ENCODE results near the gene STAP1. TPM values are rescaled to one million over a fixed set of nuclear protein-coding genes. Genes with fewer than 3 reads are reported as not detected.

STAP1 gene
- total and polyA plus RNA-seq, 4 donors: 0.03 to 0.51 (median 0.29) TPM

DNA sequence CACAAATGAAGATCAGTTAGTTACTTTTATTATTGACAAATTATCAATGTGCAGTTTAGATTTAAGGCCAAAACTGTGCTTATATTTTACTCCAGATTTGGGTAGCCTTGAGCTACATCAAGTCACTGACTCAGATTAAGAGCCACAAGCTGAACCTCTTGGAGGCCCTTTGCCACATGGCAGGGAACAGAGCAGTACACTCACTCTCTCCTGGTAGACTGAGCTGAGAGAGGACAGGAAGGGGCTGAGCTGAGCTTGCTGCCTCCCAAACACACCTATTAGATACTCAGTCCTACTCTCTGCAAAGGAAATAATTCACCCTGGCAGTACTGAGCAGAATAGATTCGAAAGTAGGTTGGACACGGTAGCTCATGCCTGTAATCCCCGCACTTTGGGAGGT is 7.8 kb downstream of the STAP1 start:
- WGBS: 93% methylated on average over 3 of the region's 3 CpGs
- H3K27ac ChIP-seq (ENCODE audit: low read depth in 1 of 2, low read length in 2 of 2): no peak overlapping the region

DNA sequence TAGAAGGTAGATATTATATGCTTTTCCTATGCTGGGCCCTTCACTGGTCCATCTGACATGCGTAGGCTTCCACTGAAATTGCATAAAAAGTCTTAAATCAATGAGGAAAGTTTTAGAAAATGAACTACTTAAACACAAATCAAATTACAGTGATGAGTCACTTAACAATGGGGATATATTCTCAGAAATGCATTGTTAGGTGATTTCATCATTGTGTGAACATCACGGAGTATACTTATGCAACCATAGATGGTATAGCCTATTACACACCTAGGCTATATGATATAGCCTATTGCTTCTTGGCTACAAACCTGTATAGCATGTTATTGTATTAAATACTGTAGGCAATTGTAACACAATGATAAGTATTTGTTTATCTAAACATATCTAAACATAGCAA is 10.3 kb downstream of the STAP1 start:
- Histone ChIP-seq H3K36me3 (ENCODE audit: control insufficient read depth in 4 of 4, insufficient read depth in 3 of 4, low read depth in 1 of 4, low read length in 3 of 4) (no peaks in the 10 kb centered on the region), H3K4me1 (ENCODE audit: control insufficient read depth in 4 of 4, insufficient read depth in 4 of 4, low read length in 3 of 4) (no peaks in the 10 kb centered on the region), H3K27me3 (ENCODE audit: control insufficient read depth in 4 of 4, insufficient read depth in 4 of 4, low read length in 3 of 4) (no peaks in the 10 kb centered on the region), H3K27ac (ENCODE audit: low read depth in 1 of 2, low read length in 2 of 2) (no peak overlapping the region), H3K9me3 (ENCODE audit: control insufficient read depth in 4 of 4, low read length in 3 of 4) (no peaks in the 10 kb centered on the region), H3K4me3 (ENCODE audit: low read depth in 1 of 3, low read length in 3 of 3) (no peak overlapping the region), H3K9ac (ENCODE audit: low read depth in 1 of 2, low read length in 2 of 2) (no peak overlapping the region)
- DNase-seq (ENCODE audit: low spot score): no peak
- 92% methylated on average over 2 of the region's 2 CpGs for whole genome bisulfite sequencing
- TF ChIP-seq, protein P1, sequence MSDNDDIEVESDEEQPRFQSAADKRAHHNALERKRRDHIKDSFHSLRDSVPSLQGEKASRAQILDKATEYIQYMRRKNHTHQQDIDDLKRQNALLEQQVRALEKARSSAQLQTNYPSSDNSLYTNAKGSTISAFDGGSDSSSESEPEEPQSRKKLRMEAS (IDR thresholded peaks at IDR 0.05): no peak
- TF ChIP-seq, protein P2, sequence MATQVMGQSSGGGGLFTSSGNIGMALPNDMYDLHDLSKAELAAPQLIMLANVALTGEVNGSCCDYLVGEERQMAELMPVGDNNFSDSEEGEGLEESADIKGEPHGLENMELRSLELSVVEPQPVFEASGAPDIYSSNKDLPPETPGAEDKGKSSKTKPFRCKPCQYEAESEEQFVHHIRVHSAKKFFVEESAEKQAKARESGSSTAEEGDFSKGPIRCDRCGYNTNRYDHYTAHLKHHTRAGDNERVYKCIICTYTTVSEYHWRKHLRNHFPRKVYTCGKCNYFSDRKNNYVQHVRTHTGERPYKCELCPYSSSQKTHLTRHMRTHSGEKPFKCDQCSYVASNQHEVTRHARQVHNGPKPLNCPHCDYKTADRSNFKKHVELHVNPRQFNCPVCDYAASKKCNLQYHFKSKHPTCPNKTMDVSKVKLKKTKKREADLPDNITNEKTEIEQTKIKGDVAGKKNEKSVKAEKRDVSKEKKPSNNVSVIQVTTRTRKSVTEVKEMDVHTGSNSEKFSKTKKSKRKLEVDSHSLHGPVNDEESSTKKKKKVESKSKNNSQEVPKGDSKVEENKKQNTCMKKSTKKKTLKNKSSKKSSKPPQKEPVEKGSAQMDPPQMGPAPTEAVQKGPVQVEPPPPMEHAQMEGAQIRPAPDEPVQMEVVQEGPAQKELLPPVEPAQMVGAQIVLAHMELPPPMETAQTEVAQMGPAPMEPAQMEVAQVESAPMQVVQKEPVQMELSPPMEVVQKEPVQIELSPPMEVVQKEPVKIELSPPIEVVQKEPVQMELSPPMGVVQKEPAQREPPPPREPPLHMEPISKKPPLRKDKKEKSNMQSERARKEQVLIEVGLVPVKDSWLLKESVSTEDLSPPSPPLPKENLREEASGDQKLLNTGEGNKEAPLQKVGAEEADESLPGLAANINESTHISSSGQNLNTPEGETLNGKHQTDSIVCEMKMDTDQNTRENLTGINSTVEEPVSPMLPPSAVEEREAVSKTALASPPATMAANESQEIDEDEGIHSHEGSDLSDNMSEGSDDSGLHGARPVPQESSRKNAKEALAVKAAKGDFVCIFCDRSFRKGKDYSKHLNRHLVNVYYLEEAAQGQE (IDR thresholded peaks at IDR 0.05): no peak
- TF ChIP-seq HNF4G (IDR thresholded peaks at IDR 0.05): no peak
- no peak for TF ChIP-seq HNF4A (conservative IDR thresholded peaks at IDR 0.05)
- TF ChIP-seq, protein P3, sequence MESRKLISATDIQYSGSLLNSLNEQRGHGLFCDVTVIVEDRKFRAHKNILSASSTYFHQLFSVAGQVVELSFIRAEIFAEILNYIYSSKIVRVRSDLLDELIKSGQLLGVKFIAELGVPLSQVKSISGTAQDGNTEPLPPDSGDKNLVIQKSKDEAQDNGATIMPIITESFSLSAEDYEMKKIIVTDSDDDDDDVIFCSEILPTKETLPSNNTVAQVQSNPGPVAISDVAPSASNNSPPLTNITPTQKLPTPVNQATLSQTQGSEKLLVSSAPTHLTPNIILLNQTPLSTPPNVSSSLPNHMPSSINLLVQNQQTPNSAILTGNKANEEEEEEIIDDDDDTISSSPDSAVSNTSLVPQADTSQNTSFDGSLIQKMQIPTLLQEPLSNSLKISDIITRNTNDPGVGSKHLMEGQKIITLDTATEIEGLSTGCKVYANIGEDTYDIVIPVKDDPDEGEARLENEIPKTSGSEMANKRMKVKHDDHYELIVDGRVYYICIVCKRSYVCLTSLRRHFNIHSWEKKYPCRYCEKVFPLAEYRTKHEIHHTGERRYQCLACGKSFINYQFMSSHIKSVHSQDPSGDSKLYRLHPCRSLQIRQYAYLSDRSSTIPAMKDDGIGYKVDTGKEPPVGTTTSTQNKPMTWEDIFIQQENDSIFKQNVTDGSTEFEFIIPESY (IDR thresholded peaks at IDR 0.05): no peak
- TF ChIP-seq, protein P4, sequence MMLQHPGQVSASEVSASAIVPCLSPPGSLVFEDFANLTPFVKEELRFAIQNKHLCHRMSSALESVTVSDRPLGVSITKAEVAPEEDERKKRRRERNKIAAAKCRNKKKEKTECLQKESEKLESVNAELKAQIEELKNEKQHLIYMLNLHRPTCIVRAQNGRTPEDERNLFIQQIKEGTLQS (IDR thresholded peaks at IDR 0.05): no peak
- no peak for TF ChIP-seq SP1 (IDR thresholded peaks at IDR 0.05)
- TF ChIP-seq GABPA (IDR thresholded peaks at IDR 0.05 in 1 of 2, conservative IDR thresholded peaks at IDR 0.05 in 1 of 2): no peak
- TF ChIP-seq FOXA1 (IDR thresholded peaks at IDR 0.05): no peak
- TF ChIP-seq, protein P5, sequence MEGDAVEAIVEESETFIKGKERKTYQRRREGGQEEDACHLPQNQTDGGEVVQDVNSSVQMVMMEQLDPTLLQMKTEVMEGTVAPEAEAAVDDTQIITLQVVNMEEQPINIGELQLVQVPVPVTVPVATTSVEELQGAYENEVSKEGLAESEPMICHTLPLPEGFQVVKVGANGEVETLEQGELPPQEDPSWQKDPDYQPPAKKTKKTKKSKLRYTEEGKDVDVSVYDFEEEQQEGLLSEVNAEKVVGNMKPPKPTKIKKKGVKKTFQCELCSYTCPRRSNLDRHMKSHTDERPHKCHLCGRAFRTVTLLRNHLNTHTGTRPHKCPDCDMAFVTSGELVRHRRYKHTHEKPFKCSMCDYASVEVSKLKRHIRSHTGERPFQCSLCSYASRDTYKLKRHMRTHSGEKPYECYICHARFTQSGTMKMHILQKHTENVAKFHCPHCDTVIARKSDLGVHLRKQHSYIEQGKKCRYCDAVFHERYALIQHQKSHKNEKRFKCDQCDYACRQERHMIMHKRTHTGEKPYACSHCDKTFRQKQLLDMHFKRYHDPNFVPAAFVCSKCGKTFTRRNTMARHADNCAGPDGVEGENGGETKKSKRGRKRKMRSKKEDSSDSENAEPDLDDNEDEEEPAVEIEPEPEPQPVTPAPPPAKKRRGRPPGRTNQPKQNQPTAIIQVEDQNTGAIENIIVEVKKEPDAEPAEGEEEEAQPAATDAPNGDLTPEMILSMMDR (IDR thresholded peaks at IDR 0.05; ENCODE audit: low read depth, low read length, missing input control): no peak
- no peak for TF ChIP-seq JUND (IDR thresholded peaks at IDR 0.05)
- no peak for TF ChIP-seq EGR1 (IDR thresholded peaks at IDR 0.05; ENCODE audit: low read depth in 2 of 2)
- no peak for TF ChIP-seq TAF1 (conservative IDR thresholded peaks at IDR 0.05)
- TF ChIP-seq RXRA (IDR thresholded peaks at IDR 0.05): no peak
- TF ChIP-seq RAD21 (IDR thresholded peaks at IDR 0.05): no peak
- TF ChIP-seq FOXA2 (IDR thresholded peaks at IDR 0.05): no peak
- no peak for TF ChIP-seq YY1 (IDR thresholded peaks at IDR 0.05)
- TF ChIP-seq NR2F2 (IDR thresholded peaks at IDR 0.05): no peak

More for the DNA sequence above, 7.8 kb downstream of the STAP1 start:
- Histone ChIP-seq H3K9ac (ENCODE audit: low read depth in 1 of 2, low read length in 2 of 2) (no peak overlapping the region), H3K4me1 (ENCODE audit: control insufficient read depth in 4 of 4, insufficient read depth in 4 of 4, low read length in 3 of 4) (no peaks in the 10 kb centered on the region), H3K4me3 (ENCODE audit: low read depth in 1 of 3, low read length in 3 of 3) (no peak overlapping the region), H3K9me3 (ENCODE audit: control insufficient read depth in 4 of 4, low read length in 3 of 4) (no peaks in the 10 kb centered on the region), H3K36me3 (ENCODE audit: control insufficient read depth in 4 of 4, insufficient read depth in 3 of 4, low read depth in 1 of 4, low read length in 3 of 4) (no peaks in the 10 kb centered on the region), H3K27me3 (ENCODE audit: control insufficient read depth in 4 of 4, insufficient read depth in 4 of 4, low read length in 3 of 4) (no peaks in the 10 kb centered on the region)
- no peak for TF ChIP-seq HNF4A (conservative IDR thresholded peaks at IDR 0.05)
- no peak for TF ChIP-seq EGR1 (IDR thresholded peaks at IDR 0.05; ENCODE audit: low read depth in 2 of 2)
- TF ChIP-seq JUND (IDR thresholded peaks at IDR 0.05): no peak
- no peak for TF ChIP-seq YY1 (IDR thresholded peaks at IDR 0.05)
- DNase-seq (ENCODE audit: low spot score): no peak
